Epidermal melanocyte (primary cell): Measurements from ENCODE around the gene MROH9.

ENCODE experiments used
- DNase-seq: peaks from one replicate; pipeline ENCODE4 v3.0.0; 2011; ENCODE audit warnings: low spot score; ENCODE audit not compliant: insufficient read length

Gene MROH9

GRCh38 chr1:170964506-170964905, 29.2 kb downstream of the MROH9 start:
- no peak for DNase-seq

GRCh38 chr1:170967042-170967910, 31.9 kb downstream of the MROH9 start:
- no peak for DNase-seq

GRCh38 chr1:170970256-170970655, 34.9 kb downstream of the MROH9 start:
- DNase-seq, result peak; percentile 24

GRCh38 chr1:170978371-170978910, 43.1 kb downstream of the MROH9 start:
- DNase-seq, result no peak

- DNase-seq, result no peak
These were observed 50.1 kb downstream of the MROH9 start for GRCh38 chr1:170985406-170985805.

GRCh38 chr1:170986901-170987300, 51.6 kb downstream of the MROH9 start:
- DNase-seq, result no peak

- no peak for DNase-seq
These were observed 52.1 kb downstream of the MROH9 start for GRCh38 chr1:170987424-170987823.

GRCh38 chr1:170993151-170993550, 57.8 kb downstream of the MROH9 start:
- no peak for DNase-seq

GRCh38 chr1:170993717-170994116, 58.4 kb downstream of the MROH9 start:
- DNase-seq, result no peak

- no peak for DNase-seq
These were observed 79.5 kb downstream of the MROH9 start for GRCh38 chr1:171014880-171015279.

GRCh38 chr1:171017426-171017825, 82.1 kb downstream of the MROH9 start:
- DNase-seq, result no peak

GRCh38 chr1:171019971-171020370, 84.6 kb downstream of the MROH9 start:
- no peak for DNase-seq

- DNase-seq, result no peak
These were observed 97.7 kb downstream of the MROH9 start for GRCh38 chr1:171032822-171033702.

- no peak for DNase-seq
These were observed 102.3 kb downstream of the MROH9 start for GRCh38 chr1:171037626-171038025.

- DNase-seq, result no peak
These were observed 103.0 kb downstream of the MROH9 start for GRCh38 chr1:171038284-171038683.

- DNase-seq, result no peak
These were observed 112.7 kb downstream of the MROH9 start for GRCh38 chr1:171048014-171048413.

- DNase-seq, result no peak
These were observed 117.6 kb downstream of the MROH9 start for GRCh38 chr1:171052977-171053376.

- no peak for DNase-seq
These were observed 120.8 kb downstream of the MROH9 start for GRCh38 chr1:171055966-171056643.

GRCh38 chr1:171061425-171062143, 126.2 kb downstream of the MROH9 start:
- no peak for DNase-seq

- no peak for DNase-seq
These were observed 127.6 kb downstream of the MROH9 start for GRCh38 chr1:171062902-171063301.

- no peak for DNase-seq
These were observed 139.7 kb downstream of the MROH9 start for GRCh38 chr1:171075041-171075440.
